RPMI8226 (cell line): ENCODE measurements around the gene ANKFY1.

ENCODE experiments used
- DNase-seq: peaks from one replicate; pipeline ENCODE4 v3.0.0-alpha.2; 2015

ANKFY1 gene

GRCh38 chr17:4175921-4176807, 87.6 kb downstream of the ANKFY1 start:
- DNase-seq, result no peak

DNA sequence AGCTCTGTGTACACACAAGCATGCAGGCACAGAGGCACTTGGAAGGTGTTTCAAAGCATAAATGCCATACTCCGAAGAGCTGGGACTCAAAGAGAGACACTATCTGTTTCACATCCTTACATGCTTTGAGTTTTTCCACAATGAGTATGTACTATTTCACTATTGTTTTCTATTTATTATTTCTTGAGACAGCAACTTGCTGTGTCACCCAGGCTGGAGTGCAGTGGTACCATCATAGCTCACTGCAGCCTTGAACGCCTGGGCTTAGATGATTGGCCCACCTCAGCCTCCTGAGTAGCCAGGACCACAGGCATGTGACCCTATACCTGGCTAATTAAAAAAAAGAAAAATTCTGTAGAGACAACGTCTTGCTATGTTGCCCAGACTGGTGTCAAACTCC, 89.2 kb downstream of the ANKFY1 start:
- DNase-seq, result no peak

DNA sequence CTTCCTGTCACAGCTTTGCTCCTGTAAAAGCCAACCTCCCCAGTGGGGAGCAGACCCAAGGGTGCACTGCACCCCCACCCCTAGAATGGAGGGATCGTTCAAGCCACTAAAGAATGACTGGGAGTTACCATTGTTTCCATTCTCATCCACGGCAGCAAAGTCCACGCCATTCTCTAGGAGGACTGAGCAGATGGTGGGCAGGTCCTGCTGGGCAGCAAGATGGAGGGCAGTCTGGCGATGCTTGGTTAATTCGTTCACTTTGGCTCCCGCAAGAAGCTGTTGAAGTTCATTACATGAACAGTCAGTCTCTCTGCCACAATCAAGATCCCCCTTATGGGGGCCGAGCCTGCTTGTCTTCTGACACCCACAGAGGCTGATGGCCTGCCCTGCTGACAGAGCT, 90.0 kb downstream of the ANKFY1 start:
- DNase-seq, result no peak

- DNase-seq, result no peak
These were observed 91.4 kb downstream of the ANKFY1 start for GRCh38 chr17:4172356-4172755.

DNA sequence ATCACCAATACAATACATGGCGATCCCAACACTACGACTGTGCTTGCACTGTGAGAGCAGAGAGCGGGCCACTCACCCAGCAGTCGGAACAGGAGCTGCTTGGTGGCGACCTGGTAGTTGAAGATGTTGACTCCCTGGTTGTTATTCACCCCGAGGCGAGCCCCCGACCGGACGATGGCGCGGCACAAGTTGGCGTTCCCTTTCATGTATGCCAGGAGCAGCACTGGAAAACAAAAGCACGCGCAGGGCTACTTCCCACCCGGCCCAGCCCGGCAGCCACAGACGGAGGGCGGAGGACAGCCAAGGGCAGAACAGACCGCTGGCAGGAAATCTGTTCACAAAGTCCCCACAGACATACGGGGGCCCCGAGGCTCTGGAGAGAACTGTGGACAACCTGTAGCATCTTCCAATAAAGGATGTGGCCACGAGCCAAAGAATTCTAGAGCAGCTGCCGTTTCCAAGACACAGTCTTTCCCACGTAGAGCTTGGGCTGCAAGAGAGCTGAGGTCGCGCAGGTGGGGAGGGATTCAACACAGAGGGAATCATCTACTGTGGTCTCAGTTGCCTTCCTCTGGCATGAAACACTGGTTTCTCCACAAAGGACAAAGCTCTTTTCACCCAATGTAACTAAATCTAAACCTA, 93.0 kb downstream of the ANKFY1 start:
- DNase-seq, result no peak

GRCh38 chr17:4167786-4168185, 96.0 kb downstream of the ANKFY1 start:
- DNase-seq, result no peak

- DNase-seq, result no peak
These were observed 97.4 kb downstream of the ANKFY1 start for GRCh38 chr17:4166419-4166818.

GRCh38 chr17:4165301-4166010, 98.3 kb downstream of the ANKFY1 start:
- no peak for DNase-seq

DNA sequence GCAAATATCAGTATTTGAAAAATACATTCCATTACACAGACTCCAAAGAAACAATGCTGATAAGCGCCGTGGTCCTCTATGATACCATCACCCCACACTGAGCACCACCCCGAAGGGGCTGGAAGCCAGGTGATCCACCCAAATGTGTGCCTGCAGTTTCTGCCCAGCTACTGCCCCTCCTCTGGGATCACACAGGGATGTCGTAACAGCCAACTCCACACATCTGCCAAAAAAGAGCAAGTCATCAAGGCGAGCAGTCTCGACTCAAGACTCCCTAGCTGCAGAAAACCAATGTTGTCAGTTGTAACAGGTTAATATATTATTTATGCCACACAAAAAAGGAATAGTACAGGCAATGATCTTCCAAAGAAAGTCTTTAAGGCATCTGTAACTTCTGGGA, 99.8 kb downstream of the ANKFY1 start:
- no peak for DNase-seq

DNA sequence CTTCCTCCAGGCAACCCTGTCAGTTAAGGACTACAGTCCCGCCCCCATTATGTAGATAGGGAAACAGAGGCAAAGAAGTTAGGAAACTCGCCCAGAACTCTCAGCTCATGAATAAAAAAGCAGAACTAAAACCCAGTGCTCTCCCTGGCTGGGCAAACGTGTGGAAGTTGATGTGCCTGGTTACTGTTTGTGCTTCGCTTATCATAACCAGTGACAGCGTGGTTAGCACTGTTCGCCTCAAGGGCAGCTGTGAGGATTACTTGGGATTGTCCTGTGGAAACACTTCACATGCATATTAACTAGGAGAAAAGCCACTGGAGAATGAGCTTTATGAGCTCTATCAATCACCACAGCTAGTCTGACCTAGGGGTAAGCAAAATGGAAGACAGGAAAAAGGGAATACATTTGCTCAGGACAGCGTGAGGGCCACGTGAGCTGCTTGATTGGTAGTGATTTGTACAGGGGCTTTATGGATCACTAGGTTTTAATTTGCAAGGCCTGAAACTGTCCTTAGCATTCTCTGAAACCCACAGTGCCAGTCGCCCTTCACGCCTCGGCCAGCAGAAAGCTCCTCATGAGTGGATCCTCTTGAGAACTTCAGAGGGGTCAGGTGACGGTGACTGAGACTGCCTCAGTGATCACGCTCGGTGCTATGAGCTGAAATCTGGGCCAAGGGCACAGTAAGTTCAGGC, 100.9 kb downstream of the ANKFY1 start:
- DNase-seq, result no peak

DNA sequence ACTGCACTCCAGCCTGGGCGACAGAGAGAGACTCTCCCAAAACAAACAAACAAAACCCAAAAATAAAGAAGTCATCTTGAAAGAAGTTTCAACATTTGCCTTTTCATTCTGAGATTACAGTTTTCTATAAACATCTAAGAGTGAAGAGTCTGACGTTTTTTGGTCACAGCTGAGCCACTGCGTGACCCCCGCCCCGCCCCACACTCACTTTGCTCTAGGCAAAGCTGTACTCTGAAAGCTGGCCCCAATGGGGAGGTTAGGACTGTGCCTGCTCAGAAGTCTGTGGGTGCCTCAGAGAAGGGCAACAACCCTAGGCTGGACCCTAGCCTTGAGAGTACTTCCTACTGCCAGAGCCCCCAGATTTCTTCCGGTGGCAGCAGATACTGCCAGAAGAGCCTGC, 101.5 kb downstream of the ANKFY1 start:
- no peak for DNase-seq

DNA sequence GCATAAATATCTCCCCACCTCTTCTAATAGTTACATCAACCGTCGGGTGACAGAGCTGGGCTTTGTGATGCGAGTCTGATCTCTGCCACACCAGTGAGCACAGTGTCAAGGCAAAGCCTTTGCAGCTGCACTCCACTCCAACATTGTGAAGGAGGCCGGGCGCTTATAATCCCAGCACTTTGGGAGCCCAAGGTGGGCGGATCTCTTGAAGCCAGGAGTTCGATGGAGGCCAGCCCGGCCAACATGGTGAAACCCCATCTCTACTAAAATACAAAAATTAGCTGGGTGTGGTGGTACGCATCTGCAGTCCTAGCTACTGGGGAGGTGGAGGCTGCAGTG, 101.8 kb downstream of the ANKFY1 start:
- no peak for DNase-seq

DNA sequence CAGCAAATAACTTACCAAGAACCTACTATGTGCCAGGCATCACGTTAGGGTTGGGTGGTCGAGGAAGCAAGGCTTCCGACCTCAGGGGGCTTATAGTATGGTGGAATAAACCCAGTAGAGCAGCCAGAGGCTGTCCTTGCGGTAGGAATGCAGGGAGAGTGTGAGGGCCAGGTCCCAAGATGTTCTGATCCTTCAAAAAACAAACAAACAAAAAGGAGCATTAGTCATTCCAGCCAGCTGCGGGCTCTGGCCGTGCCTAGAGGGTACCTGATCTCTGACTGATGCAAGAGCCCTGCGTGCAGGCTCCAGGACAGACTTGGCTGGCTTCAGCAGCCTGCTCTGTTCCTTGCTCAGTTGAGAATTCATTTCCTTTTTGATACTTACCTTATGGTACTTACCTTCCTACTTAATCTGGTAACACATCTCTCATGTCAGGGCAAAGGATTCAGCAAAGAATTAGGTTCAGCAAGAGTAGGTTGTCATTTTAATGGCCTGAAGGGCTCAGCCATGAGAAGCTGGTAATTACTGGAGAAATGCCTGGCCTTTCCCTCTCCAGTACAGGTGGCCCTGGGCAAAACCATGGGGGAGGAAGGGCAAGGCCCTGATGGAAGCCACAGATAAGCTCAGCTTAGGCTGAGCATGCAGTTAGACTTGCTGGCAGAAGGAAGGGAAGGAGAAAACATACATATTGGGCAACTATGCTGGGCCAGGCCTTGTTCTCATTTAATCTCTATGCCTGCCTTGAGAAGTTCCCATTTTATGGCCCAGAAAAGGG, 102.4 kb downstream of the ANKFY1 start:
- no peak for DNase-seq

DNA sequence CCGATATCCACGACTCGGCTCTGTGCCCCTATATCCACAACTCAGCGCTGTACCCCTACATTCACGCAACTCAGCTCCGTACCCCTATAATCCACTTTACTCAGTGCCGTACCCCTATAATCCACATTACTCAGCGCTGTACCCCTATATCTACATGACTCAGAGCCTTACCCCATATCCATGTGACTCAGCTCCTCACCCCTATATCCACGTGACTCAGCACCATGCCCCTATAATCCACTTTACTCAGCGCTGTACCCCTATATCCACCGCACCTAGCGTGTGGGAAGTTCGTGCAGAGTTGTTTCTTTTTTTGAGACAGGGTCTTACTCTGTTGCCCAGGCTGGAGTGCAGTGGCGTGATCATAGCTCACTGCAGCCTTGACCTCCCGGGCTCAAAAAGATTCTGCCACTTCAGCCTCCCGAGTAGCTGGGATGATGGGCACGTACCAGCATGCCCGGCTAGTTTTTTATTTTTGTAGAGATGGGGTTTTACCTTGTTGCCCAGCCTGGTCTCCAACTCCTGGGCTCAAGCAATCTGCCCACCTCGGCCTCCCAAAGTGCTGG, 103.4 kb downstream of the ANKFY1 start:
- DNase-seq, result no peak

DNA sequence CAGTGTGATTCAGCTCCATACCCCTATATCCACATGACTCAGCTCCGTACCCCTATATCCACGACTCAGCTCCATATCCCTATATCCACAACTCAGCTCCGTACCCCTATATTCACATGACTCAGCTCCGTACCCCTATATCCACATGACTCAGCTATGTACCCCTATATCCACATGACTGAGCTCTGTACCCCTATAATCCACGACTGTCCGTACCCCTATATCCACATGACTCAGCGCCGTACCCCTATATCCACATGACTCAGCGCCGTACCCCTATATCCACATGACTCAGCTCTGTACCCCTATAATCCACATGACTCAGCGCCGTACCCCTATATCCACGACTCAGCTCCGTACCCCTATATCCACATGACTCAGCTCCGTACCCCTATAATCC, 104.0 kb downstream of the ANKFY1 start:
- DNase-seq, result no peak

DNA sequence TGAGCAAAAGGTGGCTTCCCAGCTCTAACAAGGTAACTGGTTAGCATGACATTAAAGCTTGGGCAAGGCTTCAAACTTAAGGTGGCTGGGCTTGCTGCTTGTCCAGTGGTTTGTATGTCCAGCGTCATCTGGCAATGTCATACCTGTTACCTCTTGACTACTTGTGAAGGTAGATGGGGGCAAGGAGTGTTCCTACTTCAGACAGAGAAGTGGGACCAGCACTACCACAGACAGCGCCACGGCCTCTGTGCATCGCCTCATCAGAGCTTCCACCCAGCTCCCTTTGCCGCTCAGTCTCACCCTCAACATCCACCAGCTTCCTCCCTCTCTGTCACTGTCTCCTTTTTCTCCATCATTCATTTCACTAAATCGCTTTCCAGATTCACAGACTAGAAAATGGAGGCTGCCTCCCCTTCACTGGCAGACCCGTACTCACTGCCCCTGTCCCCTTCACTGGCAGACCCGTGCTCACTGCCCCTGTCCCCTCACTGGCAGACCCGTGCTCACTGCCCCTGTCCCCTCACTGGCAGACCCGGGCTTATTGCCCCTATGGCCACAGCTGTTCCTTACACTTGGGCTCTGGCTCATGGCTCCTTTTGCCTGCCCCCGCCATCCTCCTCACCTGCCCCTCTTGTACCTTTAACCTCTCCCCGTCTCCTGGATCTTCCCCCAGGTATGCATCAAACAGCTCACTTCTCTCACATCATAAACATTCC, 106.0 kb downstream of the ANKFY1 start:
- no peak for DNase-seq

- no peak for DNase-seq
These were observed 106.9 kb downstream of the ANKFY1 start for GRCh38 chr17:4156750-4157381.

GRCh38 chr17:4155980-4156620, 107.7 kb downstream of the ANKFY1 start:
- no peak for DNase-seq

GRCh38 chr17:4154201-4154600, 109.6 kb downstream of the ANKFY1 start:
- no peak for DNase-seq

DNA sequence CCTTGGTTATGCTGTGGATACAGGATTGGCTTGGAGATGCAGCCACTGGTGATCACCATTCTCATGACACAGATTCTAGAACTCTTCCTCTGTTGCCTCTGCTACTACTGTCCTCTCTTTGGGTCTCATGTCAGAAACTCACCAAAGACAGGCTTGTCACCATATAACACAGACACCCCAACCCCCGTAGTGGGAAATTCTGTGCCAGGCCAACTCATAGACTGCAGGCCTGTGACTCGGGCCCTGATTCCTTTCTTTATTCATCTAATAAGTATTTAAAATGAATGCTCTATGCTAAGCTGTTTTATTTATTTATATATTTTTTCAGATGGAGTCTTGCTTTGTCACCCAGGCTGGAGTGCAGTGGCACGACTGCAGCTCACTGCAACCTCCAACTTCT, 111.3 kb downstream of the ANKFY1 start:
- no peak for DNase-seq

DNA sequence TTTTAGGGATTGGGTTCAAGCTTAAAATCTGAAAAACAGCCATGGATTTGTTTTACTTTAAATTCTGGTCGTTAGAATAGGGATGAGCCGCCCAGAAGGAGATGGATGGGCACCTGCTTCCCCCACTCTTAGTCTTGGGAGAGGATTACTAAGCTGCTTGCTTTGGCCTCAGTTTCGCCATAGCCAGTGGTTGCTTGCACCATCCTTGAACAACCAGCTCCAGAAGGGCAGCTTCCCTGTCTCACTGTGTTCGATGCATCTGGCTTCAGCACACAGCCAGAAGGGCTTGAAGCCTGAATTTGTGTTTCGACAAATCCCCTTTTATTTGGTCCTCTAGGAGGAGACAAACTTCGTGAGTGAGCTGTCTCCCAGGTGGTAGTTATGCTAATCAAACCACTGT, 113.7 kb downstream of the ANKFY1 start:
- DNase-seq, result no peak
